NCI-H345 treated with DMSO at 0.1 percent for 48 hours (cell line): ENCODE data around the gene SNX20.

Source experiments
- DNase-seq: peaks from one replicate; lab custom pipeline; 2025; ENCODE audit not compliant: unreplicated experiment; lab: John Stamatoyannopoulos, UW

SNX20 gene

GRCh38 chr16:50636753-50637374, 44.2 kb downstream of the SNX20 start:
- DNase-seq, result no peak

GRCh38 chr16:50635505-50636392, 45.4 kb downstream of the SNX20 start:
- DNase-seq, result no peak

- DNase-seq, result no peak
Observed at GRCh38 chr16:50634947-50635346, 46.2 kb downstream of the SNX20 start.

- DNase-seq, result no peak
Observed at GRCh38 chr16:50634090-50634489, 47.0 kb downstream of the SNX20 start.

GRCh38 chr16:50632927-50633800, 47.9 kb downstream of the SNX20 start:
- no peak for DNase-seq

- DNase-seq, result no peak
Observed at GRCh38 chr16:50631985-50632576, 49.0 kb downstream of the SNX20 start.

- no peak for DNase-seq
Observed at GRCh38 chr16:50631249-50631984, 49.7 kb downstream of the SNX20 start.

GRCh38 chr16:50630394-50631020, 50.6 kb downstream of the SNX20 start:
- DNase-seq, result no peak

GRCh38 chr16:50629334-50629733, 51.8 kb downstream of the SNX20 start:
- DNase-seq, result no peak

GRCh38 chr16:50628156-50628802, 52.8 kb downstream of the SNX20 start:
- no peak for DNase-seq

GRCh38 chr16:50627419-50627818, 53.7 kb downstream of the SNX20 start:
- DNase-seq, result no peak

- DNase-seq, result no peak
Observed at GRCh38 chr16:50626868-50627267, 54.2 kb downstream of the SNX20 start.

GRCh38 chr16:50625374-50625773, 55.7 kb downstream of the SNX20 start:
- DNase-seq, result no peak

- DNase-seq, result no peak
Observed at GRCh38 chr16:50624449-50624970, 56.6 kb downstream of the SNX20 start.

- DNase-seq, result no peak
Observed at GRCh38 chr16:50622643-50623369, 58.3 kb downstream of the SNX20 start.

- no peak for DNase-seq
Observed at GRCh38 chr16:50622029-50622428, 59.1 kb downstream of the SNX20 start.
